Gastrocnemius medialis (tissue), 4 donors: ENCODE results near the gene OR3A1.
"Not testable (repeated sequence)": the region's sequence is repeated elsewhere in the genome, so short reads cannot be mapped to it uniquely, and the experiment has no call there.

ENCODE experiments used
- CTCF ChIP-seq, 5 experiments: fragments of 450-650 bp in 3 of 5; fragments of 200-600 bp in 2 of 5; sonication (generic) in 2 of 5; IDR thresholded peaks in 4 of 5; conservative IDR thresholded peaks in 1 of 5; 1 replicate in 4 of 5; 2 replicates in 1 of 5; pipeline ENCODE4 v1.5.1; 2016 to 2019; ENCODE audit warnings: antibody characterized with exemption in 5 of 5, mild to moderate bottlenecking in 3 of 5, moderate library complexity in 3 of 5
- POLR2A ChIP-seq, 2 donors: fragments of 450-650 bp; IDR thresholded peaks; one replicate each; pipeline ENCODE4 v1.6.1; 2017; ENCODE audit warnings: antibody characterized with exemption in 2 of 2, mild to moderate bottlenecking in 2 of 2, moderate library complexity in 2 of 2

- TF ChIP-seq CTCF (IDR thresholded peaks at IDR 0.05 in 4 of 5, conservative IDR thresholded peaks at IDR 0.05 in 1 of 5); POLR2A (IDR thresholded peaks at IDR 0.05): not testable (repeated sequence)
These were observed 44.6 kb upstream of the OR3A1 start for GRCh38 chr17:3342782-3343181.
